ENCODE data around the gene NKX2-2. TPM values are rescaled to one million over a fixed set of nuclear protein-coding genes. Genes with fewer than 3 reads are reported as not detected.

The NKX2-2 gene
- total RNA-seq, 4 donors from 2014 or later: not detected

GRCh38 chr20:21546355-21546754 is 32.5 kb upstream of the NKX2-2 start:
- Histone ChIP-seq H3K36me3 (no peaks in the 10 kb centered on the region), H3K4me3 (no peak overlapping the region), H3K27ac (no peak overlapping the region), H3K27me3 (peaks cover 7% of the 10 kb centered on the region), H3K9me3 (no peaks in the 10 kb centered on the region), H3K4me1 (no peaks in the 10 kb centered on the region)
- no peak for DNase-seq (ENCODE audit: low spot score in 2 of 2)
- WGBS: 47% methylated on average over 4 of the region's 4 CpGs
- no peak for TF ChIP-seq POLR2A (IDR thresholded peaks at IDR 0.05)
- TF ChIP-seq CTCF (IDR thresholded peaks at IDR 0.05): no peak
- no peak for TF ChIP-seq POLR2AphosphoS5 (IDR thresholded peaks at IDR 0.05)
- no peak for TF ChIP-seq EP300 (IDR thresholded peaks at IDR 0.05)

GRCh38 chr20:21539512-21539911 is 25.6 kb upstream of the NKX2-2 start:
- 84% methylated on average over 3 of the region's 3 CpGs for WGBS
- TF ChIP-seq POLR2A (IDR thresholded peaks at IDR 0.05) (no peak), EP300 (IDR thresholded peaks at IDR 0.05) (no peak), CTCF (IDR thresholded peaks at IDR 0.05) (no peak), POLR2AphosphoS5 (IDR thresholded peaks at IDR 0.05) (no peak)
- Histone ChIP-seq H3K9me3 (no peaks in the 10 kb centered on the region), H3K27me3 (peaks cover 40% of the 10 kb centered on the region), H3K36me3 (no peaks in the 10 kb centered on the region), H3K4me3 (no peak overlapping the region), H3K27ac (no peak overlapping the region), H3K4me1 (no peaks in the 10 kb centered on the region)
- no peak for DNase-seq (ENCODE audit: low spot score in 2 of 2)

- Histone ChIP-seq H3K27me3 (peaks cover 43% of the 10 kb centered on the region), H3K36me3 (no peaks in the 10 kb centered on the region), H3K9me3 (no peaks in the 10 kb centered on the region), H3K4me3 (no peak overlapping the region), H3K4me1 (no peaks in the 10 kb centered on the region), H3K27ac (no peak overlapping the region)
- WGBS: 44% methylated on average over 2 of the region's 2 CpGs
- TF ChIP-seq CTCF (IDR thresholded peaks at IDR 0.05): no peak
- TF ChIP-seq POLR2AphosphoS5 (IDR thresholded peaks at IDR 0.05): no peak
- TF ChIP-seq EP300 (IDR thresholded peaks at IDR 0.05): no peak
- TF ChIP-seq POLR2A (IDR thresholded peaks at IDR 0.05): no peak
- DNase-seq (ENCODE audit: low spot score in 2 of 2): no peak
Measured at GRCh38 chr20:21534886-21535285, 21.0 kb upstream of the NKX2-2 start.

GRCh38 chr20:21534453-21534852 is 20.6 kb upstream of the NKX2-2 start:
- Histone ChIP-seq H3K27me3 (peaks cover 40% of the 10 kb centered on the region), H3K4me1 (no peaks in the 10 kb centered on the region), H3K9me3 (no peaks in the 10 kb centered on the region), H3K4me3 (no peak overlapping the region), H3K27ac (no peak overlapping the region), H3K36me3 (no peaks in the 10 kb centered on the region)
- WGBS: 67% methylated on average over 2 of the region's 2 CpGs
- TF ChIP-seq EP300 (IDR thresholded peaks at IDR 0.05) (no peak), CTCF (IDR thresholded peaks at IDR 0.05) (no peak), POLR2A (IDR thresholded peaks at IDR 0.05) (no peak), POLR2AphosphoS5 (IDR thresholded peaks at IDR 0.05) (no peak)
- DNase-seq (ENCODE audit: low spot score in 2 of 2): no peak

GRCh38 chr20:21529863-21530262 is 16.0 kb upstream of the NKX2-2 start:
- no peak for DNase-seq (ENCODE audit: low spot score in 2 of 2)
- 42% methylated on average over 6 of the region's 6 CpGs for WGBS
- Histone ChIP-seq H3K4me1 (no peaks in the 10 kb centered on the region), H3K27ac (no peak overlapping the region), H3K4me3 (no peak overlapping the region), H3K36me3 (no peaks in the 10 kb centered on the region), H3K27me3 (peaks cover 41% of the 10 kb centered on the region), H3K9me3 (no peaks in the 10 kb centered on the region)
- TF ChIP-seq CTCF (IDR thresholded peaks at IDR 0.05): no peak
- TF ChIP-seq POLR2AphosphoS5 (IDR thresholded peaks at IDR 0.05): no peak
- TF ChIP-seq POLR2A (IDR thresholded peaks at IDR 0.05): no peak
- TF ChIP-seq EP300 (IDR thresholded peaks at IDR 0.05): no peak
